Tibial nerve (tissue), 4 donors: ENCODE results near the gene BANP. TPM values are rescaled to one million over a fixed set of nuclear protein-coding genes. Genes with fewer than 3 reads are reported as not detected.

ENCODE experiments used
- DNase-seq, 2 donors: peaks; one replicate each; pipeline ENCODE4 v3.0.0-alpha.2; 2019; ENCODE audit warnings: low spot score in 2 of 2
- H3K27ac ChIP-seq, 4 donors: fragments of 200-600 bp; sonication (generic) in 3 of 4; one replicate each; pipeline ENCODE4 v1.5.1; 2017 to 2019; ENCODE audit warnings: mild to moderate bottlenecking in 1 of 4
- H3K27me3 ChIP-seq, 2 donors: fragments of 200-600 bp; sonication (generic) in 1 of 2; one replicate each; pipeline versions ENCODE4 v1.5.1 to v1.6.0; 2017 to 2019
- H3K36me3 ChIP-seq, 3 donors: fragments of 200-600 bp; sonication (generic); one replicate each; pipeline ENCODE4 v1.5.1; 2018 to 2019
- H3K4me1 ChIP-seq, 4 donors: fragments of 200-600 bp; sonication (generic) in 3 of 4; one replicate each; pipeline ENCODE4 v1.5.1; 2017 to 2019
- H3K4me3 ChIP-seq, 4 donors: fragments of 200-600 bp; sonication (generic) in 3 of 4; one replicate each; pipeline ENCODE4 v1.5.1; 2017 to 2019; ENCODE audit warnings: mild to moderate bottlenecking in 1 of 4, moderate library complexity in 1 of 4
- H3K9me3 ChIP-seq, 4 donors: fragments of 200-600 bp; sonication (generic) in 3 of 4; one replicate each; pipeline ENCODE4 v1.5.1; 2017 to 2019
- EP300 ChIP-seq, 2 donors: sonication (generic); formaldehyde crosslinking; IDR thresholded peaks; one replicate each; pipeline ENCODE4 v1.6.1; 2017; ENCODE audit warnings: antibody characterized with exemption in 2 of 2, mild to moderate bottlenecking in 1 of 2
- POLR2A ChIP-seq, 2 donors: fragments of 450-650 bp; IDR thresholded peaks; one replicate each; pipeline ENCODE4 v1.6.1; 2017; ENCODE audit warnings: antibody characterized with exemption in 2 of 2, mild to moderate bottlenecking in 2 of 2, moderate library complexity in 2 of 2
- WGBS, 2 donors: methylation state at CpG; one replicate each; pipeline ENCODE4 v1.1.5; 2018; 5-methylcytosine and 5-hydroxymethylcytosine counted together
- total RNA-seq, 4 donors: library from RNA; depleted of rRNA; stranded (reverse); fragments of >200 nt; gene quantifications; one replicate each; pipeline ENCODE4 v1.1.0, GENCODE V29; 2016
- TF ChIP-seq, protein P1 (sequence below), 5 experiments: fragments of 200-600 bp in 3 of 5; fragments of 450-650 bp in 2 of 5; sonication (generic) in 3 of 5; IDR thresholded peaks; one replicate each; pipeline ENCODE4 v1.5.1; 2016 to 2019; ENCODE audit warnings: antibody characterized with exemption in 5 of 5, mild to moderate bottlenecking in 3 of 5, moderate library complexity in 2 of 5

Gene BANP
- total RNA-seq, 4 donors from 2014 or later: 21.9 to 27.3 (median 24.6) TPM

DNA sequence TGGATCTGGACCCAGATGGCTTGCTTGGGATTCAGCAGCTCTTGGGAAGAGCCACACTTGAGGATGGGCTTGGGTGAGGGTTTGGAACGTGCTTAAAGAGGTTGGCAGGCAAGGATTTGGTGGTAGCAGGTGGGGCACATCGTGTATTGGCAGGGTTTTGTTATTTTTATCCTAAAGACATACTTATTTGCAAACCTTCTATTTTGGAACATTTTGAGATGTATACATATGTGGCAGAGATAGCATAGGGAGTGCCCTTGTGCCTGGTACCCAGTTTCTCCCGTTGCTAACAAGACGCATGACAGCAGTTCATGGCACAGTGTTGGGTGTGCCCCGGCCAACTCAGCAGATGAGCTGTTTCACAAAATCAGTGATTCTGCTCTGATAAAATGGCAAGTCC is 9.1 kb downstream of the BANP start:
- H3K4me1 ChIP-seq: peaks cover 0 to 42% (median 16%) of the 10 kb centered on the region in 4 donors
- H3K9me3 ChIP-seq: no peaks in the 10 kb centered on the region
- H3K4me3 ChIP-seq: no peak overlapping the region
- H3K36me3 ChIP-seq: peaks cover 0 to 11% (median 0%) of the 10 kb centered on the region in 3 donors
- TF ChIP-seq POLR2A (IDR thresholded peaks at IDR 0.05): no peak
- TF ChIP-seq EP300 (IDR thresholded peaks at IDR 0.05): no peak
- H3K27me3 ChIP-seq: no peaks in the 10 kb centered on the region
- DNase-seq: no peak
- H3K27ac ChIP-seq: no peak overlapping the region
- WGBS, 2 donors: 91 to 94% methylated on average over 5 of the region's 5 CpGs

DNA sequence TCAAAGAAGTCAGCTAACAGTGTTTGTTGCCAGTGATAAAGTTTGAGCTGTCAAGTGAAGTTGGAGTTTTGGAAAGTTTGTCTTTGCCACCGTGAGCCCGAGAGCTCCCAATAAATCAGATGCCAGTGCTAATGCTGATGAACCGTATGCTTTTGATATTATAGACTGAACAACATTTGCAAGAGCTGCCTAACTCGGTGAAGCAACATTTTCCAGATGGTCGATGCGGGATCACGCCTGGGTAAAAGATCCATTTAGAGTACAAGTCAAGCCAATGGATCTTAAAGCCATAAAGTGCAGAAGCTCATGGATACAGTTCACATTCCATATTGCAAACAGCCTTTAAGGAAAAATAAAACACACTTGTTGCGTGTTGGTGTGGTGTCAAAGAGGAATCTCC is 9.6 kb downstream of the BANP start:
- WGBS, 2 donors: 81 to 82% methylated on average over 8 of the region's 8 CpGs
- Histone ChIP-seq H3K36me3 (peaks cover 0 to 11% (median 0%) of the 10 kb centered on the region in 3 donors), H3K4me1 (peaks cover 0 to 44% (median 16%) of the 10 kb centered on the region in 4 donors), H3K27ac (no peak overlapping the region), H3K9me3 (no peaks in the 10 kb centered on the region), H3K4me3 (no peak overlapping the region), H3K27me3 (no peaks in the 10 kb centered on the region)
- DNase-seq: no peak
- TF ChIP-seq POLR2A (IDR thresholded peaks at IDR 0.05) (no peak), EP300 (IDR thresholded peaks at IDR 0.05) (no peak)
- TF ChIP-seq, protein P1, sequence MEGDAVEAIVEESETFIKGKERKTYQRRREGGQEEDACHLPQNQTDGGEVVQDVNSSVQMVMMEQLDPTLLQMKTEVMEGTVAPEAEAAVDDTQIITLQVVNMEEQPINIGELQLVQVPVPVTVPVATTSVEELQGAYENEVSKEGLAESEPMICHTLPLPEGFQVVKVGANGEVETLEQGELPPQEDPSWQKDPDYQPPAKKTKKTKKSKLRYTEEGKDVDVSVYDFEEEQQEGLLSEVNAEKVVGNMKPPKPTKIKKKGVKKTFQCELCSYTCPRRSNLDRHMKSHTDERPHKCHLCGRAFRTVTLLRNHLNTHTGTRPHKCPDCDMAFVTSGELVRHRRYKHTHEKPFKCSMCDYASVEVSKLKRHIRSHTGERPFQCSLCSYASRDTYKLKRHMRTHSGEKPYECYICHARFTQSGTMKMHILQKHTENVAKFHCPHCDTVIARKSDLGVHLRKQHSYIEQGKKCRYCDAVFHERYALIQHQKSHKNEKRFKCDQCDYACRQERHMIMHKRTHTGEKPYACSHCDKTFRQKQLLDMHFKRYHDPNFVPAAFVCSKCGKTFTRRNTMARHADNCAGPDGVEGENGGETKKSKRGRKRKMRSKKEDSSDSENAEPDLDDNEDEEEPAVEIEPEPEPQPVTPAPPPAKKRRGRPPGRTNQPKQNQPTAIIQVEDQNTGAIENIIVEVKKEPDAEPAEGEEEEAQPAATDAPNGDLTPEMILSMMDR (IDR thresholded peaks at IDR 0.05): no peak

GRCh38 chr16:87961623-87962022 is 10.4 kb downstream of the BANP start:
- Histone ChIP-seq H3K4me3 (no peak overlapping the region), H3K4me1 (peaks cover 0 to 44% (median 17%) of the 10 kb centered on the region in 4 donors), H3K9me3 (no peaks in the 10 kb centered on the region), H3K27me3 (no peaks in the 10 kb centered on the region), H3K36me3 (peaks cover 0 to 11% (median 0%) of the 10 kb centered on the region in 3 donors), H3K27ac (no peak overlapping the region)
- TF ChIP-seq POLR2A (IDR thresholded peaks at IDR 0.05) (no peak), EP300 (IDR thresholded peaks at IDR 0.05) (no peak)
- TF ChIP-seq, protein P1 (IDR thresholded peaks at IDR 0.05): no peak
- 61 to 66% methylated on average over 4 of the region's 4 CpGs for WGBS, 2 donors
- DNase-seq: no peak

DNA sequence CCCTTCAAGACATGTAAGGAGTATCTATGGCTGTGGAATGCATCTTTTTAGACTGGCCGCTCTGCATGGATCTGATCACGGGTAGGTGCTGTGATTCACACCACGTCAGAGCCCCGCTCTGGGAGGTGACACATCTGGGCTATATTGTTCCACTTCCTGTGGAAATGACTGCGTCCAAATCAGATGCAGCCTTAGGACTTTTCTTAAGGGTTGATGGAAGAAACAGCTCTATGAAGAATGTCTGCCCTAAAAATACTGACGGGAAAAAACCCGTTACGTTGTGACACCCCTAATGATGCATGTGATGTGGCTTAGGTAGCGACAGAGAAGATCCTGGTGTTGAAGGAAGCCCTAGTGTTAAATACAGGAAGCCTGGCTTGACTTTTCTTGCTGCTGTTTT is 12.2 kb downstream of the BANP start:
- Histone ChIP-seq H3K27me3 (no peaks in the 10 kb centered on the region), H3K4me1 (peaks cover 0 to 46% (median 18%) of the 10 kb centered on the region in 4 donors), H3K27ac (peak overlapping the region in 2 of 4 donors; percentile 54 to 85), H3K9me3 (no peaks in the 10 kb centered on the region), H3K4me3 (no peak overlapping the region), H3K36me3 (no peaks in the 10 kb centered on the region)
- DNase-seq: no peak
- TF ChIP-seq POLR2A (IDR thresholded peaks at IDR 0.05): no peak
- TF ChIP-seq, protein P1 (IDR thresholded peaks at IDR 0.05): no peak
- TF ChIP-seq EP300 (IDR thresholded peaks at IDR 0.05): peak in 1 of 2 donors; percentile 14
- WGBS, 2 donors: 76 to 83% methylated on average over 9 of the region's 9 CpGs

DNA sequence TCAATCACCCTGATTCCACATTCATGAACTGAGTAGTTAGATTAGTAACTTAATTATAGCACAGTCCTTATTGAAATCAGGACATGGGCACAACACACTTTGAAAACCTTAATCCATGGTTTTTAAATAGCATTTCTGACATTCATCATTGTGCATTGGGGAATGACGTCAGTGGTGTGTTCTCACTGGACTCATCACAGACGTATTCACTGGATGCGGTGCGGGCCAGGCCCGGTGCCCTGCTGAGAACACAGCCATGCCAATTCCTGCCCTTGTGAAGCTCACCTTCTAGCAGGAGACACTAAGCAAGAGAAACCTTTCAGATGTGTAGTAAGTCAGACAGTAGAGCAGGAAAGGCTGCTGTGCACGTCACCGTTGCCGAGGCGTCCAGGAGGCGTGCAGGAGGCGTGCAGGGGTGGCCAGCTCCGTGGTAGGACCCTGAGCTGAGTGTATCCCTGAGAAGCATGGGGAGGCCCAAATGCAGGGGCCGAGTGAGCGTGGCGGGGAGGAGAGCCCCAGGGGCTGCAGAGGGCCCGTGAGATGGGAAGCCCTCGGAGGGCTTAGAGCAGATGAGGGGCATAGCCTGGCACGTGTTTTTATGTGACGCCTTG is 12.9 kb downstream of the BANP start:
- Histone ChIP-seq H3K27ac (peak overlapping the region in 1 of 4 donors; percentile 85), H3K36me3 (no peaks in the 10 kb centered on the region), H3K27me3 (no peaks in the 10 kb centered on the region), H3K4me1 (peaks cover 0 to 50% (median 18%) of the 10 kb centered on the region in 4 donors), H3K4me3 (no peak overlapping the region), H3K9me3 (no peaks in the 10 kb centered on the region)
- TF ChIP-seq, protein P1 (IDR thresholded peaks at IDR 0.05): no peak
- no peak for TF ChIP-seq EP300 (IDR thresholded peaks at IDR 0.05)
- no peak for TF ChIP-seq POLR2A (IDR thresholded peaks at IDR 0.05)
- no peak for DNase-seq
- WGBS, 2 donors: 79 to 86% methylated on average over 19 of the region's 19 CpGs
